Activated CD8-positive, alpha-beta memory T cell treated with anti-CD3 and anti-CD28 coated beads, Interleukin-2, amount 10 ng/mL, durations not matched to agents 7 days and 5 days (primary cell): ENCODE data around the gene FBXW7. TPM values are rescaled to one million over a fixed set of nuclear protein-coding genes. Genes with fewer than 3 reads are reported as not detected.
A peak's percentile ranks its signal among the peaks of the same experiment; 100 is the strongest.

Source experiments
- ATAC-seq: fragments of 150-1000 bp; cut with Tn5 transposase; one replicate; pipeline ENCODE4 v1.10.0; 2021; ENCODE audit warnings: moderate library complexity
- CTCF ChIA-PET: fragments of 350-600 bp; sonication (Branson Sonifier 250); formaldehyde crosslinking; loops from one replicate; lab custom pipeline; 2021; ENCODE audit warnings: antibody characterized with exemption; lab: Charles Lee
- DNase-seq: peaks from one replicate; pipeline ENCODE4 v3.0.0-alpha.2; 2020
- H3K27ac Mint-ChIP-seq: one replicate; pipeline ENCODE4 v1.8.0; 2021; ENCODE audit warnings: mild to moderate bottlenecking, mixed read lengths
- H3K27me3 Mint-ChIP-seq: one replicate; pipeline ENCODE4 v1.8.0; 2021; ENCODE audit warnings: mixed read lengths
- H3K36me3 Mint-ChIP-seq: one replicate; pipeline ENCODE4 v1.8.0; 2021; ENCODE audit warnings: mild to moderate bottlenecking, mixed read lengths
- H3K4me1 Mint-ChIP-seq: one replicate; pipeline ENCODE4 v1.8.0; 2021; ENCODE audit warnings: mixed read lengths
- H3K4me3 Mint-ChIP-seq: one replicate; pipeline ENCODE4 v1.8.0; 2021; ENCODE audit warnings: mild to moderate bottlenecking, moderate library complexity, mixed read lengths
- H3K9me3 Mint-ChIP-seq: one replicate; pipeline ENCODE4 v1.8.0; 2022; ENCODE audit warnings: low read depth, mixed read lengths
- total RNA-seq, 2 experiments: library from RNA; stranded (reverse); gene quantifications; one replicate each; pipeline ENCODE4 v1.2.3, GENCODE V29; 2021

Gene FBXW7
- total RNA-seq, 2 experiments from 2014 or later, result 49.3 to 62.9 TPM

- Mint-ChIP-seq H3K36me3 (peaks cover 2% of the 10 kb centered on the region), H3K4me3 (no peak overlapping the region), H3K9me3 (no peaks in the 10 kb centered on the region), H3K27ac (no peak overlapping the region), H3K4me1 (peaks cover 8% of the 10 kb centered on the region), H3K27me3 (no peaks in the 10 kb centered on the region)
- CTCF ChIA-PET, result no interaction called here
- ATAC-seq (no peak), DNase-seq (no peak)
Measured at GRCh38 chr4:152359208-152360044, 176.5 kb downstream of the FBXW7 start.

- Mint-ChIP-seq H3K27ac (no peak overlapping the region), H3K4me3 (no peak overlapping the region), H3K36me3 (peaks cover 2% of the 10 kb centered on the region), H3K9me3 (no peaks in the 10 kb centered on the region), H3K27me3 (no peaks in the 10 kb centered on the region), H3K4me1 (peaks cover 19% of the 10 kb centered on the region)
- no peak for ATAC-seq
- CTCF ChIA-PET, result no interaction called here
- DNase-seq, result no peak
Measured at GRCh38 chr4:152357206-152357605, 178.7 kb downstream of the FBXW7 start.

- DNase-seq (no peak), ATAC-seq (no peak)
- H3K27me3 Mint-ChIP-seq, result no peaks in the 10 kb centered on the region
- CTCF ChIA-PET, result no interaction called here
- peaks cover 2% of the 10 kb centered on the region for H3K36me3 Mint-ChIP-seq
- H3K9me3 Mint-ChIP-seq, result no peaks in the 10 kb centered on the region
- no peak overlapping the region for H3K27ac Mint-ChIP-seq
- peaks cover 20% of the 10 kb centered on the region for H3K4me1 Mint-ChIP-seq
- no peak overlapping the region for H3K4me3 Mint-ChIP-seq
Measured at GRCh38 chr4:152356428-152357034, 179.4 kb downstream of the FBXW7 start.

- H3K27ac Mint-ChIP-seq, result no peak overlapping the region
- no peaks in the 10 kb centered on the region for H3K9me3 Mint-ChIP-seq
- no peaks in the 10 kb centered on the region for H3K36me3 Mint-ChIP-seq
- ATAC-seq (peak; percentile 16), DNase-seq (no peak)
- CTCF ChIA-PET, result no interaction called here
- no peaks in the 10 kb centered on the region for H3K27me3 Mint-ChIP-seq
- H3K4me1 Mint-ChIP-seq, result peaks cover 13% of the 10 kb centered on the region
- H3K4me3 Mint-ChIP-seq, result no peak overlapping the region
Measured at GRCh38 chr4:152352622-152353116, 183.2 kb downstream of the FBXW7 start.

GRCh38 chr4:152352215-152352614, 183.7 kb downstream of the FBXW7 start:
- no peaks in the 10 kb centered on the region for H3K27me3 Mint-ChIP-seq
- H3K4me1 Mint-ChIP-seq, result peaks cover 12% of the 10 kb centered on the region
- DNase-seq, result no peak
- no peaks in the 10 kb centered on the region for H3K36me3 Mint-ChIP-seq
- CTCF ChIA-PET, result no interaction called here
- no peaks in the 10 kb centered on the region for H3K9me3 Mint-ChIP-seq
- no peak for ATAC-seq
- no peak overlapping the region for H3K4me3 Mint-ChIP-seq
- H3K27ac Mint-ChIP-seq, result no peak overlapping the region

- peaks cover 9% of the 10 kb centered on the region for H3K36me3 Mint-ChIP-seq
- DNase-seq, result no peak
- ATAC-seq, result no peak
- no peak overlapping the region for H3K27ac Mint-ChIP-seq
- CTCF ChIA-PET, result no interaction called here
- no peaks in the 10 kb centered on the region for H3K27me3 Mint-ChIP-seq
- H3K9me3 Mint-ChIP-seq, result no peaks in the 10 kb centered on the region
- H3K4me1 Mint-ChIP-seq, result peaks cover 12% of the 10 kb centered on the region
- H3K4me3 Mint-ChIP-seq, result no peak overlapping the region
Measured at GRCh38 chr4:152351080-152351479, 184.8 kb downstream of the FBXW7 start.

- Mint-ChIP-seq H3K4me3 (no peak overlapping the region), H3K36me3 (peaks cover 14% of the 10 kb centered on the region), H3K4me1 (peaks cover 10% of the 10 kb centered on the region), H3K9me3 (no peaks in the 10 kb centered on the region), H3K27me3 (no peaks in the 10 kb centered on the region), H3K27ac (no peak overlapping the region)
- CTCF ChIA-PET, result interaction anchor here (1.2 to 1.5 kb wide), 2 partner anchors 145 to 150 kb away, joined by 3 read pairs; no protein-coding TSS in a partner anchor
- DNase-seq, result no peak
- ATAC-seq, result no peak
Measured at GRCh38 chr4:152348670-152349069, 187.2 kb downstream of the FBXW7 start.

- ATAC-seq, result no peak
- H3K9me3 Mint-ChIP-seq, result no peaks in the 10 kb centered on the region
- peaks cover 24% of the 10 kb centered on the region for H3K36me3 Mint-ChIP-seq
- H3K4me3 Mint-ChIP-seq, result no peak overlapping the region
- H3K4me1 Mint-ChIP-seq, result no peaks in the 10 kb centered on the region
- H3K27me3 Mint-ChIP-seq, result no peaks in the 10 kb centered on the region
- no peak for DNase-seq
- CTCF ChIA-PET, result no interaction called here
- H3K27ac Mint-ChIP-seq, result no peak overlapping the region
Measured at GRCh38 chr4:152346979-152347378, 188.9 kb downstream of the FBXW7 start.

GRCh38 chr4:152346526-152346925, 189.4 kb downstream of the FBXW7 start:
- no peak for DNase-seq
- Mint-ChIP-seq H3K27ac (no peak overlapping the region), H3K9me3 (no peaks in the 10 kb centered on the region), H3K36me3 (peaks cover 27% of the 10 kb centered on the region), H3K27me3 (no peaks in the 10 kb centered on the region), H3K4me3 (no peak overlapping the region), H3K4me1 (no peaks in the 10 kb centered on the region)
- no peak for ATAC-seq
- CTCF ChIA-PET, result no interaction called here

- ATAC-seq (no peak), DNase-seq (no peak)
- H3K4me3 Mint-ChIP-seq, result no peak overlapping the region
- H3K27me3 Mint-ChIP-seq, result no peaks in the 10 kb centered on the region
- CTCF ChIA-PET, result no interaction called here
- H3K9me3 Mint-ChIP-seq, result no peaks in the 10 kb centered on the region
- no peaks in the 10 kb centered on the region for H3K4me1 Mint-ChIP-seq
- no peak overlapping the region for H3K27ac Mint-ChIP-seq
- H3K36me3 Mint-ChIP-seq, result peaks cover 34% of the 10 kb centered on the region
Measured at GRCh38 chr4:152344001-152344400, 191.9 kb downstream of the FBXW7 start.

- ATAC-seq (no peak), DNase-seq (no peak)
- Mint-ChIP-seq H3K9me3 (no peaks in the 10 kb centered on the region), H3K36me3 (peaks cover 39% of the 10 kb centered on the region), H3K4me3 (no peak overlapping the region), H3K4me1 (no peaks in the 10 kb centered on the region), H3K27ac (no peak overlapping the region), H3K27me3 (no peaks in the 10 kb centered on the region)
- CTCF ChIA-PET, result no interaction called here
Measured at GRCh38 chr4:152342293-152342692, 193.6 kb downstream of the FBXW7 start.

- CTCF ChIA-PET, result interaction anchor here (0.7 kb wide), 1 partner anchor 243 kb away, joined by 3 read pairs; no protein-coding TSS in a partner anchor
- ATAC-seq (no peak), DNase-seq (no peak)
- Mint-ChIP-seq H3K4me3 (no peak overlapping the region), H3K36me3 (peaks cover 30% of the 10 kb centered on the region), H3K27me3 (no peaks in the 10 kb centered on the region), H3K4me1 (no peaks in the 10 kb centered on the region), H3K9me3 (no peaks in the 10 kb centered on the region), H3K27ac (no peak overlapping the region)
Measured at GRCh38 chr4:152340818-152341217, 195.1 kb downstream of the FBXW7 start.

- H3K9me3 Mint-ChIP-seq, result no peaks in the 10 kb centered on the region
- no peak for DNase-seq
- H3K27ac Mint-ChIP-seq, result no peak overlapping the region
- no peaks in the 10 kb centered on the region for H3K4me1 Mint-ChIP-seq
- no peak overlapping the region for H3K4me3 Mint-ChIP-seq
- H3K36me3 Mint-ChIP-seq, result peaks cover 27% of the 10 kb centered on the region
- no peak for ATAC-seq
- CTCF ChIA-PET, result no interaction called here
- no peaks in the 10 kb centered on the region for H3K27me3 Mint-ChIP-seq
Measured at GRCh38 chr4:152339576-152339975, 196.3 kb downstream of the FBXW7 start.

- CTCF ChIA-PET, result no interaction called here
- DNase-seq (no peak), ATAC-seq (no peak)
- Mint-ChIP-seq H3K9me3 (no peaks in the 10 kb centered on the region), H3K4me3 (no peak overlapping the region), H3K27ac (no peak overlapping the region), H3K4me1 (no peaks in the 10 kb centered on the region), H3K36me3 (peaks cover 20% of the 10 kb centered on the region), H3K27me3 (no peaks in the 10 kb centered on the region)
Measured at GRCh38 chr4:152334931-152335330, 201.0 kb downstream of the FBXW7 start.
